ENCODE measurements around the gene CRADD. TPM values are rescaled to one million over a fixed set of nuclear protein-coding genes. Genes with fewer than 3 reads are reported as not detected.

CRADD gene
- total RNA-seq, 1 experiment from 2014 or later: 7.6 TPM

- H3K79me2 ChIP-seq (ENCODE audit: insufficient read depth, low read length): no peaks in the 10 kb centered on the region
- H2AK5ac ChIP-seq (ENCODE audit: insufficient read length, low read length): no peak overlapping the region
- H3K79me1 ChIP-seq (ENCODE audit: insufficient read depth, low read depth, low read length, poor library complexity, severe bottlenecking): no peaks in the 10 kb centered on the region
- H2AFZ ChIP-seq (ENCODE audit: low read length): no peak overlapping the region
- peaks cover 4 to 22% (median 10%) of the 10 kb centered on the region in 3 experiments; a peak in 6 of 7 replicates for H3K36me3 Mint-ChIP-seq (ENCODE audit: insufficient read depth in 1 of 3, low read depth in 3 of 3)
- no peak overlapping the region for H2BK120ac ChIP-seq (ENCODE audit: low read depth, low read length, poor library complexity, severe bottlenecking)
- no peaks in the 10 kb centered on the region for H3K27me3 ChIP-seq (ENCODE audit: insufficient read depth, low read length)
- no CpG with 5 or more reads among the region's 5 CpGs for WGBS (ENCODE audit: extremely low coverage, insufficient read length, low lambda C conversion rate)
- no peak overlapping the region for H3K27ac ChIP-seq (ENCODE audit: insufficient read length, low read depth, low read length)
- no peak overlapping the region for H2BK20ac ChIP-seq (ENCODE audit: low read depth, low read length, poor library complexity, severe bottlenecking)
- no peak overlapping the region for H4K91ac ChIP-seq (ENCODE audit: insufficient read length, low read depth, low read length)
- no peak overlapping the region for H4K5ac ChIP-seq (ENCODE audit: insufficient read length, low read depth, low read length)
- H2BK15ac ChIP-seq (ENCODE audit: low read depth, low read length): no peak overlapping the region
- no peak overlapping the region for H3K23ac ChIP-seq (ENCODE audit: insufficient read length, low read depth, low read length)
- TF ChIP-seq, protein P1, sequence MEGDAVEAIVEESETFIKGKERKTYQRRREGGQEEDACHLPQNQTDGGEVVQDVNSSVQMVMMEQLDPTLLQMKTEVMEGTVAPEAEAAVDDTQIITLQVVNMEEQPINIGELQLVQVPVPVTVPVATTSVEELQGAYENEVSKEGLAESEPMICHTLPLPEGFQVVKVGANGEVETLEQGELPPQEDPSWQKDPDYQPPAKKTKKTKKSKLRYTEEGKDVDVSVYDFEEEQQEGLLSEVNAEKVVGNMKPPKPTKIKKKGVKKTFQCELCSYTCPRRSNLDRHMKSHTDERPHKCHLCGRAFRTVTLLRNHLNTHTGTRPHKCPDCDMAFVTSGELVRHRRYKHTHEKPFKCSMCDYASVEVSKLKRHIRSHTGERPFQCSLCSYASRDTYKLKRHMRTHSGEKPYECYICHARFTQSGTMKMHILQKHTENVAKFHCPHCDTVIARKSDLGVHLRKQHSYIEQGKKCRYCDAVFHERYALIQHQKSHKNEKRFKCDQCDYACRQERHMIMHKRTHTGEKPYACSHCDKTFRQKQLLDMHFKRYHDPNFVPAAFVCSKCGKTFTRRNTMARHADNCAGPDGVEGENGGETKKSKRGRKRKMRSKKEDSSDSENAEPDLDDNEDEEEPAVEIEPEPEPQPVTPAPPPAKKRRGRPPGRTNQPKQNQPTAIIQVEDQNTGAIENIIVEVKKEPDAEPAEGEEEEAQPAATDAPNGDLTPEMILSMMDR (conservative IDR thresholded peaks at IDR 0.05): no peak
- H2BK5ac ChIP-seq (ENCODE audit: insufficient read length, low read length): no peak overlapping the region
- H3K14ac ChIP-seq (ENCODE audit: insufficient read depth, low read length): no peak overlapping the region
- H4K8ac ChIP-seq (replicated peaks; ENCODE audit: insufficient read length, low read depth, low read length): no peak overlapping the region
- no peak overlapping the region for H3K4ac ChIP-seq (ENCODE audit: low read depth, low read length)
- no peak for DNase-seq
- no peaks in the 10 kb centered on the region for H3K4me1 Mint-ChIP-seq
- no peak overlapping the region for H3K9ac ChIP-seq (ENCODE audit: extremely low read depth, insufficient read length, low read length)
- H3K18ac ChIP-seq (ENCODE audit: insufficient read length, low read depth, low read length): no peak overlapping the region
- H3K27ac Mint-ChIP-seq: no peak overlapping the region
- peaks cover 29 to 30% of the 10 kb centered on the region in 2 experiments for H3K9me3 Mint-ChIP-seq
- no peak overlapping the region for H2BK12ac ChIP-seq (ENCODE audit: insufficient read length, low read depth, low read length)
- H3T11ph ChIP-seq (ENCODE audit: low read length): no peak overlapping the region
- no peak overlapping the region for H3K56ac ChIP-seq (ENCODE audit: insufficient read length, low read depth, low read length)
- no peak overlapping the region for H3K4me3 Mint-ChIP-seq
- no peaks in the 10 kb centered on the region for H3K9me3 ChIP-seq (ENCODE audit: control insufficient read depth, low read depth, low read length)
- no peaks in the 10 kb centered on the region for H3K27me3 Mint-ChIP-seq (ENCODE audit: low read depth)
- H3K23me2 ChIP-seq (ENCODE audit: insufficient read length, low read depth, low read length, poor library complexity, severe bottlenecking): no peaks in the 10 kb centered on the region
- H4K20me1 ChIP-seq (ENCODE audit: control insufficient read depth, insufficient read depth, insufficient read length): no peaks in the 10 kb centered on the region
- no peaks in the 10 kb centered on the region for H3K4me1 ChIP-seq (ENCODE audit: insufficient read depth, low read length)
- no peak overlapping the region for H3K4me2 ChIP-seq (ENCODE audit: insufficient read depth, insufficient read length, low read length)
Observed at GRCh38 chr12:93873561-93873960, 196.4 kb downstream of the CRADD start.

Measured in H9 (cell line).